HepG2 (cell line): ENCODE measurements around the gene ATP9A. TPM values are rescaled to one million over a fixed set of nuclear protein-coding genes. Genes with fewer than 3 reads are reported as not detected.

Experiments
- CC2D1A ChIP-seq: sonication (generic); formaldehyde crosslinking; IDR thresholded peaks from 2 replicates; pipeline ENCODE4 v1.8.1; 2023; ENCODE audit warnings: mild to moderate bottlenecking, missing genetic modification reagents
- ETV6 ChIP-seq: sonication (generic); formaldehyde crosslinking; conservative IDR thresholded peaks from 2 replicates; pipeline ENCODE4 v1.4.0; 2020; ENCODE audit warnings: missing genetic modification reagents
- GFI1 ChIP-seq: sonication (generic); formaldehyde crosslinking; IDR thresholded peaks from 2 replicates; pipeline ENCODE4 v1.5.0; 2020; ENCODE audit warnings: missing genetic modification reagents, mild to moderate bottlenecking, borderline replicate concordance
- HNF4A ChIP-seq: sonication (generic); formaldehyde crosslinking; IDR thresholded peaks from 2 replicates; pipeline ENCODE4 v1.4.0; 2020; ENCODE audit warnings: missing genetic modification reagents
- HNRNPL ChIP-seq: fragments of 200-400 bp; formaldehyde crosslinking; IDR thresholded peaks from 2 replicates; pipeline ENCODE4 v1.6.1; 2017; ENCODE audit warnings: mild to moderate bottlenecking, low read depth, low read length
- NFYC ChIP-seq: IDR thresholded peaks from 2 replicates; pipeline ENCODE4 v1.6.1; 2016; ENCODE audit warnings: missing genetic modification reagents, missing compliant biosample characterization
- ONECUT2 ChIP-seq: sonication (generic); formaldehyde crosslinking; IDR thresholded peaks from 2 replicates; pipeline ENCODE4 v1.4.0; 2020; ENCODE audit warnings: missing genetic modification reagents
- PHF21A ChIP-seq: sonication (generic); formaldehyde crosslinking; IDR thresholded peaks from 2 replicates; pipeline ENCODE4 v1.5.0; 2020; ENCODE audit warnings: mild to moderate bottlenecking, missing genetic modification reagents
- SALL1 ChIP-seq: sonication (generic); formaldehyde crosslinking; IDR thresholded peaks from 2 replicates; pipeline ENCODE4 v1.8.0; 2022; ENCODE audit warnings: mild to moderate bottlenecking, missing genetic modification reagents
- ZBTB1 ChIP-seq: sonication (generic); formaldehyde crosslinking; IDR thresholded peaks from 2 replicates; pipeline ENCODE4 v1.4.0; 2020; ENCODE audit warnings: missing genetic modification reagents, borderline replicate concordance
- ZNF589 ChIP-seq: sonication (generic); formaldehyde crosslinking; conservative IDR thresholded peaks from 2 replicates; pipeline ENCODE4 v1.8.0; 2022; ENCODE audit warnings: mild to moderate bottlenecking, moderate library complexity, missing genetic modification reagents
- ZNF83 ChIP-seq: sonication (generic); formaldehyde crosslinking; IDR thresholded peaks from 2 replicates; pipeline ENCODE4 v1.4.0; 2020; ENCODE audit warnings: missing genetic modification reagents, mild to moderate bottlenecking, borderline replicate concordance
- polyA plus RNA-seq, 8 experiments: library from polyadenylated mRNA; depleted of rRNA in 3 of 8; stranded (reverse) in 7 of 8; unstranded in 1 of 8; fragments of >200 nt; fragmentation: Illumina TruSeq in 4 of 8; extraction: Trizol in 4 of 8; gene quantifications; 2 replicates each; pipeline versions ENCODE4 v1.2.1 to v1.2.3, GENCODE V29; 2011 to 2016; ENCODE audit warnings: low read depth in 4 of 8, missing spikeins in 1 of 8, mixed read lengths in 1 of 8; ENCODE audit not compliant: insufficient read depth in 1 of 8
- total RNA-seq, 5 experiments: library from RNA; depleted of rRNA; stranded (reverse); fragments of >200 nt; fragmentation: Illumina TruSeq; extraction: Trizol; gene quantifications; 2 replicates each; pipeline ENCODE4 v1.2.3, GENCODE V29; 2016; ENCODE audit warnings: low read depth in 1 of 5
- TF ChIP-seq, protein P1 (sequence below): sonication (generic); formaldehyde crosslinking; IDR thresholded peaks from 2 replicates; pipeline ENCODE4 v1.5.1; 2020; ENCODE audit warnings: mild to moderate bottlenecking, missing genetic modification reagents, borderline replicate concordance
- TF ChIP-seq, protein P2 (sequence below): sonication (generic); formaldehyde crosslinking; IDR thresholded peaks from 2 replicates; pipeline ENCODE4 v1.4.0; 2020; ENCODE audit warnings: missing genetic modification reagents
- TF ChIP-seq, protein P3 (sequence below): sonication (generic); formaldehyde crosslinking; conservative IDR thresholded peaks from 2 replicates; pipeline ENCODE4 v1.4.0; 2020; ENCODE audit warnings: mild to moderate bottlenecking, missing genetic modification reagents, moderate library complexity
- TF ChIP-seq, protein P4 (sequence below): sonication (generic); formaldehyde crosslinking; IDR thresholded peaks from 2 replicates; pipeline ENCODE4 v1.9.0; 2022; ENCODE audit warnings: low read depth, missing genetic modification reagents

Gene ATP9A
- total and polyA plus RNA-seq, 2 of the 13 experiments (the other 11 are each of a cell fraction or from before 2014, with no cell fraction given), result 11.8 to 18.5 TPM

DNA sequence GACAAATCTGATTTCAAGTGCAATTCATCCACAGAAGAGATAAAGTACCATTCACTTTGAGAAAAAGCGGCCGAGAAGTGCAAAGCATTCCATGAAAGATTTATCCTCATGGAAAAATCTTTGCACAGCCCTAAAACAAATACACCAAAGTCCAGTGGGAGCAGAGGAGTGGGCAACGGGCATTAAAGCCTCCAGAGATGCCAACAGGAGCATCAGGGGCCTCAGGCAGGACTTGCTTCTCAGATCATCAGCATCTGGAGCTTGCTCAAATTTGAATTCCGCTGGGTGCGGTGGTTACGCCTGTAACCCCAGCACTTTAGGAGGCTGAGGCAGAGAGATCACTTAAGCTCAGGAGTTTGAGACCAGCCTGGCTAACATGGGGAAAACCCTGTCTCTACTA is 115.0 kb downstream of the ATP9A start (continued):
- TF ChIP-seq, protein P1, sequence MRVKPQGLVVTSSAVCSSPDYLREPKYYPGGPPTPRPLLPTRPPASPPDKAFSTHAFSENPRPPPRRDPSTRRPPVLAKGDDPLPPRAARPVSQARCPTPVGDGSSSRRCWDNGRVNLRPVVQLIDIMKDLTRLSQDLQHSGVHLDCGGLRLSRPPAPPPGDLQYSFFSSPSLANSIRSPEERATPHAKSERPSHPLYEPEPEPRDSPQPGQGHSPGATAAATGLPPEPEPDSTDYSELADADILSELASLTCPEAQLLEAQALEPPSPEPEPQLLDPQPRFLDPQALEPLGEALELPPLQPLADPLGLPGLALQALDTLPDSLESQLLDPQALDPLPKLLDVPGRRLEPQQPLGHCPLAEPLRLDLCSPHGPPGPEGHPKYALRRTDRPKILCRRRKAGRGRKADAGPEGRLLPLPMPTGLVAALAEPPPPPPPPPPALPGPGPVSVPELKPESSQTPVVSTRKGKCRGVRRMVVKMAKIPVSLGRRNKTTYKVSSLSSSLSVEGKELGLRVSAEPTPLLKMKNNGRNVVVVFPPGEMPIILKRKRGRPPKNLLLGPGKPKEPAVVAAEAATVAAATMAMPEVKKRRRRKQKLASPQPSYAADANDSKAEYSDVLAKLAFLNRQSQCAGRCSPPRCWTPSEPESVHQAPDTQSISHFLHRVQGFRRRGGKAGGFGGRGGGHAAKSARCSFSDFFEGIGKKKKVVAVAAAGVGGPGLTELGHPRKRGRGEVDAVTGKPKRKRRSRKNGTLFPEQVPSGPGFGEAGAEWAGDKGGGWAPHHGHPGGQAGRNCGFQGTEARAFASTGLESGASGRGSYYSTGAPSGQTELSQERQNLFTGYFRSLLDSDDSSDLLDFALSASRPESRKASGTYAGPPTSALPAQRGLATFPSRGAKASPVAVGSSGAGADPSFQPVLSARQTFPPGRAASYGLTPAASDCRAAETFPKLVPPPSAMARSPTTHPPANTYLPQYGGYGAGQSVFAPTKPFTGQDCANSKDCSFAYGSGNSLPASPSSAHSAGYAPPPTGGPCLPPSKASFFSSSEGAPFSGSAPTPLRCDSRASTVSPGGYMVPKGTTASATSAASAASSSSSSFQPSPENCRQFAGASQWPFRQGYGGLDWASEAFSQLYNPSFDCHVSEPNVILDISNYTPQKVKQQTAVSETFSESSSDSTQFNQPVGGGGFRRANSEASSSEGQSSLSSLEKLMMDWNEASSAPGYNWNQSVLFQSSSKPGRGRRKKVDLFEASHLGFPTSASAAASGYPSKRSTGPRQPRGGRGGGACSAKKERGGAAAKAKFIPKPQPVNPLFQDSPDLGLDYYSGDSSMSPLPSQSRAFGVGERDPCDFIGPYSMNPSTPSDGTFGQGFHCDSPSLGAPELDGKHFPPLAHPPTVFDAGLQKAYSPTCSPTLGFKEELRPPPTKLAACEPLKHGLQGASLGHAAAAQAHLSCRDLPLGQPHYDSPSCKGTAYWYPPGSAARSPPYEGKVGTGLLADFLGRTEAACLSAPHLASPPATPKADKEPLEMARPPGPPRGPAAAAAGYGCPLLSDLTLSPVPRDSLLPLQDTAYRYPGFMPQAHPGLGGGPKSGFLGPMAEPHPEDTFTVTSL (CRISPR knock-in tag), result peak; percentile 32; the same call in 1 of the 2 replicates
- TF ChIP-seq ZBTB1 (no peak), ETV6 (CRISPR knock-in tag) (no peak), NFYC (CRISPR knock-in tag) (no peak), CC2D1A (CRISPR knock-in tag) (no peak), ZNF589 (CRISPR knock-in tag) (no peak), ONECUT2 (no peak), ZNF83 (CRISPR knock-in tag) (no peak), PHF21A (CRISPR knock-in tag) (0 out of 2 replicates have a peak, but pooled peaks have one; percentile 51), GFI1 (CRISPR knock-in tag) (peak; percentile 68; the same call in 1 of the 2 replicates), SALL1 (CRISPR knock-in tag) (0 out of 2 replicates have a peak, but pooled peaks have one; percentile 12), HNF4A (peak; percentile 60), HNRNPL (peak; percentile 84)
- TF ChIP-seq, protein P2, sequence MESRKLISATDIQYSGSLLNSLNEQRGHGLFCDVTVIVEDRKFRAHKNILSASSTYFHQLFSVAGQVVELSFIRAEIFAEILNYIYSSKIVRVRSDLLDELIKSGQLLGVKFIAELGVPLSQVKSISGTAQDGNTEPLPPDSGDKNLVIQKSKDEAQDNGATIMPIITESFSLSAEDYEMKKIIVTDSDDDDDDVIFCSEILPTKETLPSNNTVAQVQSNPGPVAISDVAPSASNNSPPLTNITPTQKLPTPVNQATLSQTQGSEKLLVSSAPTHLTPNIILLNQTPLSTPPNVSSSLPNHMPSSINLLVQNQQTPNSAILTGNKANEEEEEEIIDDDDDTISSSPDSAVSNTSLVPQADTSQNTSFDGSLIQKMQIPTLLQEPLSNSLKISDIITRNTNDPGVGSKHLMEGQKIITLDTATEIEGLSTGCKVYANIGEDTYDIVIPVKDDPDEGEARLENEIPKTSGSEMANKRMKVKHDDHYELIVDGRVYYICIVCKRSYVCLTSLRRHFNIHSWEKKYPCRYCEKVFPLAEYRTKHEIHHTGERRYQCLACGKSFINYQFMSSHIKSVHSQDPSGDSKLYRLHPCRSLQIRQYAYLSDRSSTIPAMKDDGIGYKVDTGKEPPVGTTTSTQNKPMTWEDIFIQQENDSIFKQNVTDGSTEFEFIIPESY (CRISPR knock-in tag), result peak; percentile 91
- TF ChIP-seq, protein P3, sequence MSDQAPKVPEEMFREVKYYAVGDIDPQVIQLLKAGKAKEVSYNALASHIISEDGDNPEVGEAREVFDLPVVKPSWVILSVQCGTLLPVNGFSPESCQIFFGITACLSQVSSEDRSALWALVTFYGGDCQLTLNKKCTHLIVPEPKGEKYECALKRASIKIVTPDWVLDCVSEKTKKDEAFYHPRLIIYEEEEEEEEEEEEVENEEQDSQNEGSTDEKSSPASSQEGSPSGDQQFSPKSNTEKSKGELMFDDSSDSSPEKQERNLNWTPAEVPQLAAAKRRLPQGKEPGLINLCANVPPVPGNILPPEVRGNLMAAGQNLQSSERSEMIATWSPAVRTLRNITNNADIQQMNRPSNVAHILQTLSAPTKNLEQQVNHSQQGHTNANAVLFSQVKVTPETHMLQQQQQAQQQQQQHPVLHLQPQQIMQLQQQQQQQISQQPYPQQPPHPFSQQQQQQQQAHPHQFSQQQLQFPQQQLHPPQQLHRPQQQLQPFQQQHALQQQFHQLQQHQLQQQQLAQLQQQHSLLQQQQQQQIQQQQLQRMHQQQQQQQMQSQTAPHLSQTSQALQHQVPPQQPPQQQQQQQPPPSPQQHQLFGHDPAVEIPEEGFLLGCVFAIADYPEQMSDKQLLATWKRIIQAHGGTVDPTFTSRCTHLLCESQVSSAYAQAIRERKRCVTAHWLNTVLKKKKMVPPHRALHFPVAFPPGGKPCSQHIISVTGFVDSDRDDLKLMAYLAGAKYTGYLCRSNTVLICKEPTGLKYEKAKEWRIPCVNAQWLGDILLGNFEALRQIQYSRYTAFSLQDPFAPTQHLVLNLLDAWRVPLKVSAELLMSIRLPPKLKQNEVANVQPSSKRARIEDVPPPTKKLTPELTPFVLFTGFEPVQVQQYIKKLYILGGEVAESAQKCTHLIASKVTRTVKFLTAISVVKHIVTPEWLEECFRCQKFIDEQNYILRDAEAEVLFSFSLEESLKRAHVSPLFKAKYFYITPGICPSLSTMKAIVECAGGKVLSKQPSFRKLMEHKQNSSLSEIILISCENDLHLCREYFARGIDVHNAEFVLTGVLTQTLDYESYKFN (CRISPR knock-in tag), result 0 out of 2 replicates have a peak, but pooled peaks have one; percentile 23
- TF ChIP-seq, protein P4, sequence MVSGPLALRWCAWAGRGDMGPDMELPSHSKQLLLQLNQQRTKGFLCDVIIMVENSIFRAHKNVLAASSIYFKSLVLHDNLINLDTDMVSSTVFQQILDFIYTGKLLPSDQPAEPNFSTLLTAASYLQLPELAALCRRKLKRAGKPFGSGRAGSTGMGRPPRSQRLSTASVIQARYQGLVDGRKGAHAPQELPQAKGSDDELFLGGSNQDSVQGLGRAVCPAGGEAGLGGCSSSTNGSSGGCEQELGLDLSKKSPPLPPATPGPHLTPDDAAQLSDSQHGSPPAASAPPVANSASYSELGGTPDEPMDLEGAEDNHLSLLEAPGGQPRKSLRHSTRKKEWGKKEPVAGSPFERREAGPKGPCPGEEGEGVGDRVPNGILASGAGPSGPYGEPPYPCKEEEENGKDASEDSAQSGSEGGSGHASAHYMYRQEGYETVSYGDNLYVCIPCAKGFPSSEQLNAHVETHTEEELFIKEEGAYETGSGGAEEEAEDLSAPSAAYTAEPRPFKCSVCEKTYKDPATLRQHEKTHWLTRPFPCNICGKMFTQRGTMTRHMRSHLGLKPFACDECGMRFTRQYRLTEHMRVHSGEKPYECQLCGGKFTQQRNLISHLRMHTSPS, result peak; percentile 90
